Psoas muscle (tissue), 8 donors: Measurements from ENCODE around the gene S100P. TPM values are rescaled to one million over a fixed set of nuclear protein-coding genes. Genes with fewer than 3 reads are reported as not detected.
A peak's percentile ranks its signal among the peaks of the same experiment; 100 is the strongest.

Experiments used
- ATAC-seq, 4 donors: fragments of 200-7000 bp; cut with Tn5 transposase; one replicate each; pipeline ENCODE4 v1.9.1; 2020; ENCODE audit warnings: moderate library complexity in 3 of 4, mild to moderate bottlenecking in 2 of 4
- DNase-seq, 2 donors: peaks; one replicate each; pipeline ENCODE4 v3.0.0-alpha.2; 2020
- H3K27ac ChIP-seq: fragments of 200-600 bp; one replicate; pipeline ENCODE4 v1.8.0; 2022
- H3K27me3 ChIP-seq, 3 donors: fragments of 200-600 bp in 1 of 3; one replicate each; pipeline versions ENCODE4 v1.6.1 to v1.8.0; 2013 to 2022; ENCODE audit warnings: low read length in 2 of 3, mild to moderate bottlenecking in 2 of 3, moderate library complexity in 1 of 3; ENCODE audit not compliant: insufficient read depth in 3 of 3
- H3K36me3 ChIP-seq, 2 donors: fragments of 200-600 bp in 1 of 2; one replicate each; pipeline versions ENCODE4 v1.6.1 to v1.8.0; 2013 to 2022; ENCODE audit warnings: low read depth in 1 of 2, mild to moderate bottlenecking in 1 of 2, moderate library complexity in 1 of 2; ENCODE audit not compliant: insufficient read depth in 1 of 2
- H3K4me1 ChIP-seq: fragments of 200-600 bp; one replicate; pipeline ENCODE4 v1.8.0; 2022
- H3K4me3 ChIP-seq: fragments of 200-600 bp; one replicate; pipeline ENCODE4 v1.8.0; 2022; ENCODE audit warnings: mild to moderate bottlenecking
- H3K9me3 ChIP-seq: fragments of 200-600 bp; one replicate; pipeline ENCODE4 v1.8.0; 2022
- WGBS, 3 donors: extraction: QIAGEN DNeasy Blood & Tissue Kit; methylation state at CpG; one replicate each; pipeline versions ENCODE4 v1.1.6 to v1.1.7; 2013; 5-methylcytosine and 5-hydroxymethylcytosine counted together
- intact Hi-C, 2 donors: fragments of 100-400 bp; cut with DNase I; formaldehyde crosslinking; loops; one replicate each; pipeline versions ENCODE4 v1.11.0 to v1.14.2; 2022
- polyA plus RNA-seq, 3 donors: library from polyadenylated mRNA; stranded (reverse); fragments of 200-250 nt; gene quantifications; one replicate each; pipeline ENCODE4 v1.2.3, GENCODE V29; 2013
- total RNA-seq, 4 donors: library from RNA; stranded (reverse); fragmentation: NEBNext Ultra II Directional in 2 of 4; extraction: Animal tissue kit (Norgen Biotek cat#: 25700) in 2 of 4; gene quantifications; one replicate each; pipeline versions ENCODE4 v1.2.1 to v1.2.4, GENCODE V29; 2021 to 2023
- TF ChIP-seq, protein P1 (sequence below): fragments of 200-600 bp; IDR thresholded peaks from one replicate; pipeline ENCODE4 v1.8.0; 2022; ENCODE audit warnings: antibody characterized with exemption
- donor health status: healthy with polysubstance abuse.
- donor health status: DM: no; HTN: no; CAD: no; lungs with moderate emphysema.
- donor health status: Bipolar disorder and iron deficiency.
- donor health status: healthy.
- donor health status: DM: yes; HTN: yes; CAD: no.
- donor health status: DM: no; HTN: no; CAD: no.
- donor health status: DM: no; HTN: no; CAD: no.
- donor health status: DM: yes; HTN: yes; CAD: no.

The S100P gene
- total and polyA plus RNA-seq, 7 donors: 0.34 to 1.5 (median 0.36) TPM; not detected in 1

DNA sequence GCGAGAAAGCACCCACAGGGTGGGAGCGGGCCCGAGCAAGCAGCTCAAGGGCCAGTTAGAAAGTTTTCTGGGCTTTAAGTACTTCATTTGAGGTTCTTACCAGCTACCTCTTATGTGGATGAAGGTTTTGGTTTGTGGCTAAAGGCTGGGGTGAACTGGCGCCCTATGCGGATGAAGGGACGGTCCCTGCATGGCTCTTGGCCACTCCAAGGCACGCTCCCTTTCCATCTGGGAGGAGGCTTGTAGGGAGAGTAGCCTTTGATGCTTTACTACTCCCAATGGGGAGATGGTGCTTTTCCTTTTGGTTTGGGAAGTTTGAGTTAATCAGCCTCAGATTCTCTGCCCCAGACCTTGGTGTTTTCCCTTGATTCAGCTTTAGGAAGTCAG lies 35.5 kb upstream of the S100P start:
- H3K27ac ChIP-seq: no peak overlapping the region
- H3K4me3 ChIP-seq: peak overlapping the region; percentile 60
- intact Hi-C loops: no loop called here
- no peaks in the 10 kb centered on the region for H3K4me1 ChIP-seq
- H3K9me3 ChIP-seq: no peaks in the 10 kb centered on the region
- H3K27me3 ChIP-seq: no peaks in the 10 kb centered on the region
- ATAC-seq (peak in 1 of 4 donors; percentile 32), DNase-seq (no peak)
- H3K36me3 ChIP-seq: no peaks in the 10 kb centered on the region
- 85 to 94% (median 90%) methylated on average over 7 of the region's 7 CpGs for WGBS, 3 donors
- TF ChIP-seq, protein P1, sequence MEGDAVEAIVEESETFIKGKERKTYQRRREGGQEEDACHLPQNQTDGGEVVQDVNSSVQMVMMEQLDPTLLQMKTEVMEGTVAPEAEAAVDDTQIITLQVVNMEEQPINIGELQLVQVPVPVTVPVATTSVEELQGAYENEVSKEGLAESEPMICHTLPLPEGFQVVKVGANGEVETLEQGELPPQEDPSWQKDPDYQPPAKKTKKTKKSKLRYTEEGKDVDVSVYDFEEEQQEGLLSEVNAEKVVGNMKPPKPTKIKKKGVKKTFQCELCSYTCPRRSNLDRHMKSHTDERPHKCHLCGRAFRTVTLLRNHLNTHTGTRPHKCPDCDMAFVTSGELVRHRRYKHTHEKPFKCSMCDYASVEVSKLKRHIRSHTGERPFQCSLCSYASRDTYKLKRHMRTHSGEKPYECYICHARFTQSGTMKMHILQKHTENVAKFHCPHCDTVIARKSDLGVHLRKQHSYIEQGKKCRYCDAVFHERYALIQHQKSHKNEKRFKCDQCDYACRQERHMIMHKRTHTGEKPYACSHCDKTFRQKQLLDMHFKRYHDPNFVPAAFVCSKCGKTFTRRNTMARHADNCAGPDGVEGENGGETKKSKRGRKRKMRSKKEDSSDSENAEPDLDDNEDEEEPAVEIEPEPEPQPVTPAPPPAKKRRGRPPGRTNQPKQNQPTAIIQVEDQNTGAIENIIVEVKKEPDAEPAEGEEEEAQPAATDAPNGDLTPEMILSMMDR: no peak

- no peaks in the 10 kb centered on the region for H3K9me3 ChIP-seq
- no peaks in the 10 kb centered on the region for H3K4me1 ChIP-seq
- H3K27ac ChIP-seq: no peak overlapping the region
- H3K27me3 ChIP-seq: no peaks in the 10 kb centered on the region
- intact Hi-C loops: no loop called here
- TF ChIP-seq, protein P1: no peak
- H3K4me3 ChIP-seq: peak overlapping the region; percentile 60
- H3K36me3 ChIP-seq: no peaks in the 10 kb centered on the region
- peak; percentile 46 to 75 (median 53) for ATAC-seq
- DNase-seq: peak; percentile 44 to 63
- WGBS, 3 donors: 16 to 22% (median 17%) methylated on average over 50 to 52 of the region's 52 CpGs
Observed at GRCh38 chr4:6658597-6659075, 35.0 kb upstream of the S100P start.

DNA sequence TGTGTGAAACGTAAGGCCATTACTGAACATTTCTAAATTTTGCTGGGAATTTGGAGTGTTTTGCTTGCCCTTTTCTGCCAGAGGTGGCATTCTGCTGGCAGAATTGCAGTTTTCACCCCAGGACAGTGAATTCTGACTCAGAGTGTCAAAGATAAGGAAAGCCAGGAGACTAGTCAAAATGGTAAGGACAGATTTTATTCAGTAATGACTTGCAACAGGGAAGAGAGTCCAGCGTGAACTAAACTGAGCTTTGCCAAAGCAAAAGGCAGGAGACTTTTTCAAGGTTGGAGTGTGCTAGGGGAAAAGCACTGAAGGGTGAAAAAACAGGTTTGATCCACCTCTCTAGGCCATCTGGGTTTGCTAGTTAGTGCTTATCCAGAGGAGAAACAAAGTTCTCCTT lies 33.8 kb upstream of the S100P start:
- H3K27me3 ChIP-seq: peaks cover 0 to 2% (median 0%) of the 10 kb centered on the region in 3 donors
- ATAC-seq: no peak
- TF ChIP-seq, protein P1: no peak
- H3K4me1 ChIP-seq: peaks cover 5% of the 10 kb centered on the region
- no peaks in the 10 kb centered on the region for H3K36me3 ChIP-seq
- DNase-seq: no peak
- WGBS, 3 donors: 71 to 97% (median 95%) methylated on average over 2 of the region's 2 CpGs
- no peaks in the 10 kb centered on the region for H3K9me3 ChIP-seq
- no peak overlapping the region for H3K4me3 ChIP-seq
- intact Hi-C loops: no loop called here
- H3K27ac ChIP-seq: no peak overlapping the region

DNA sequence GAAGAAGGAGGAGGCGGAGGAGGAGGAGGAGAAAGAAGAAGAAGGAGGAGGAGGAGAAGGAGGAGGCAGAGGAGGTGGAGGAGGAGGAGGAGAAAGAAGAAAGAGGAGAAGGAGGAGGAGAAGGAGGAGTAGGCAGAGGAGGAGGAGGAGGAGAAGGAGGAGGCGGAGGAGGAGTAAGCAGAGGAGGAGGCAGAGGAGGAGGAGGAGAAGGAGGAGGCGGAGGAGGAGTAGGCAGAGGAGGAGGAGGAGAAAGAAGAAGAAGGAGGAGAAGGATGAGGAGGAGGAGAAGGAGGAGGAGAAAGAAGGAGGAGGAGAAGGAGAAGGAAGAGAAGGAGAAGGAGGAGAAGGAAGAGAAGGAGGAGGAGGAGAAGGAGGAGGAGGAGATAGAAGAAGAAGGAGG lies 33.2 kb upstream of the S100P start:
- H3K9me3 ChIP-seq: no peaks in the 10 kb centered on the region
- 93 to 97% (median 95%) methylated on average over 3 of the region's 3 CpGs for WGBS, 3 donors

More for the DNA sequence above, 33.2 kb upstream of the S100P start:
- DNase-seq (no peak), ATAC-seq (no peak)
- Histone ChIP-seq H3K36me3 (no peaks in the 10 kb centered on the region), H3K4me1 (peaks cover 5% of the 10 kb centered on the region), H3K4me3 (no peak overlapping the region), H3K27me3 (peaks cover 0 to 7% (median 1%) of the 10 kb centered on the region in 3 donors), H3K27ac (no peak overlapping the region)
- intact Hi-C loops: no loop called here
- TF ChIP-seq, protein P1: no peak
